ENCODE data around the gene C16orf96.

DNA sequence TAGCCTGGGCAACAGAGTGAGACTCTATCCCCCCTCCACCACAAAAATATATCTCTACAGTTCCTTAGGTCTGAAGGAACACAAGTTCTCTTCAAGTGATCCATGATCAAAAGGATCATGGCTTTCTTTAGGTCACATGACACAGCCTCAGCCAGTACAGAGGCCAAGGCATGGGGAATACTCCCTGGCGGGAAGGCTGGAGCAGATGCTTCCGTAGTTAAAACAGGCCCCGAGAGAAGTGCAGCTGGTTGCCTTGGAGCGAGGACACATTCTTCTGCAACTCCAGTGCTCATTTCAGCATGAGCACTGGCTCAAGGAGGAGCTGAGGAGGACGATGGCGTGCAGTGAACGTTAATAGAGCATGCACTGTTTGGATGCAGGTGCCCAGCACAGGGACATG, 31.1 kb upstream of the C16orf96 start:
- TF ChIP-seq RAD21 (conservative IDR thresholded peaks at IDR 0.05 in 1 of 2, IDR thresholded peaks at IDR 0.05 in 1 of 2) (no peak), CTCF (IDR thresholded peaks at IDR 0.05) (no peak), MYC (IDR thresholded peaks at IDR 0.05; ENCODE audit: borderline replicate concordance, low read length) (no peak), ESRRA (IDR thresholded peaks at IDR 0.05; ENCODE audit: borderline replicate concordance, low read length) (no peak), KDM1A (IDR thresholded peaks at IDR 0.05; ENCODE audit: low read depth) (no peak), POLR2A (IDR thresholded peaks at IDR 0.05; ENCODE audit: low read length) (no peak), RCOR1 (IDR thresholded peaks at IDR 0.05; ENCODE audit: low read depth, low read length) (no peak)

All from A549 (cell line).